HepG2 (cell line): ENCODE results near the gene IRX2. TPM values are rescaled to one million over a fixed set of nuclear protein-coding genes. Genes with fewer than 3 reads are reported as not detected.

Source experiments
- ATAC-seq: fragments of 200-7000 bp; cut with Tn5 transposase; 3 replicates; pipeline ENCODE4 v1.9.1; 2020; ENCODE audit warnings: mild to moderate bottlenecking, moderate library complexity
- BruUV-seq: library from RNA; stranded (reverse); fragments of 400-500 nt; replicated peaks from 2 replicates; lab custom pipeline; 2021; lab: Mats Ljungman, UMichigan
- CTCF ChIA-PET: fragments of 300-600 bp; formaldehyde crosslinking; extraction: SDS; loops from one replicate; lab custom pipeline; 2021; ENCODE audit warnings: low total read pairs, inconsistent platforms, low intra/inter-chr PET ratio; lab: Yijun Ruan, JAX
- POLR2A ChIA-PET: fragments of 350-600 bp; sonication (Branson Sonifier 250); formaldehyde crosslinking; loops from one replicate; lab custom pipeline; 2020; ENCODE audit warnings: antibody characterized with exemption, inconsistent platforms; lab: Yijun Ruan, JAX
- DNase-seq: peaks from one replicate; pipeline ENCODE4 v3.0.0-alpha.2; 2015; ENCODE audit warnings: low spot score
- FAIRE-seq: peaks from 3 replicates; lab custom pipeline; 2011; peaks lifted over from hg19 to GRCh38; lab: Jason Lieb, UNC
- H2AFZ ChIP-seq: one replicate; pipeline ENCODE4 v1.6.1; 2011; ENCODE audit warnings: low read length, inconsistent platforms
- H3K27ac ChIP-seq: fragments of 300-600 bp; 3 replicates; pipeline ENCODE4 v1.8.0; 2011; ENCODE audit warnings: mixed run types, mild to moderate bottlenecking, mixed read lengths, low read length, inconsistent platforms; ENCODE audit not compliant: insufficient read depth; ENCODE audit errors: extremely low read length
- H3K27me3 ChIP-seq, 2 experiments: fragments of 200-600 bp in 1 of 2; 2 replicates in 1 of 2; 3 replicates in 1 of 2; pipeline versions ENCODE4 v1.6.0 to v1.8.0; 2011; ENCODE audit warnings: low read length in 2 of 2, mild to moderate bottlenecking in 2 of 2, moderate library complexity in 2 of 2, inconsistent platforms in 1 of 2; ENCODE audit not compliant: insufficient read depth in 2 of 2, control insufficient read depth in 1 of 2
- H3K36me3 ChIP-seq, 2 experiments: fragments of 200-600 bp in 1 of 2; replicated peaks in 1 of 2; 2 replicates in 1 of 2; 3 replicates in 1 of 2; pipeline versions ENCODE4 v1.5.1 to v1.8.0; 2011; ENCODE audit warnings: low read length in 2 of 2, inconsistent platforms in 1 of 2; ENCODE audit not compliant: insufficient read depth in 2 of 2, control insufficient read depth in 1 of 2
- H3K4me1 ChIP-seq: 2 replicates; pipeline ENCODE4 v1.5.1; 2012; ENCODE audit warnings: low read length, inconsistent platforms; ENCODE audit not compliant: insufficient read depth
- H3K4me2 ChIP-seq: 2 replicates; pipeline ENCODE4 v1.6.0; 2011; ENCODE audit warnings: low read depth, low read length, inconsistent platforms
- H3K4me3 ChIP-seq, 3 experiments: fragments of 200-600 bp in 1 of 3; sonication (generic), shearing (Covaris generic) in 1 of 3; replicated peaks in 1 of 3; 2 replicates each; pipeline ENCODE4 v1.5.1; 2011 to 2016; ENCODE audit warnings: low read length in 3 of 3, inconsistent platforms in 2 of 3, low read depth in 2 of 3, mild to moderate bottlenecking in 2 of 3, control low read depth in 1 of 3, mixed read lengths in 1 of 3; ENCODE audit not compliant: insufficient read depth in 1 of 3
- H3K79me2 ChIP-seq: one replicate; pipeline ENCODE4 v1.6.1; 2011; ENCODE audit warnings: low read length, inconsistent platforms; ENCODE audit not compliant: insufficient read depth
- H3K9ac ChIP-seq: 2 replicates; pipeline ENCODE4 v1.6.0; 2011; ENCODE audit warnings: mild to moderate bottlenecking, low read depth, low read length, inconsistent platforms; ENCODE audit not compliant: insufficient read depth
- H3K9me3 ChIP-seq: 2 replicates; pipeline ENCODE4 v1.5.1; 2012; ENCODE audit warnings: mild to moderate bottlenecking, low read length
- H4K20me1 ChIP-seq: 2 replicates; pipeline ENCODE4 v1.6.0; 2011; ENCODE audit warnings: inconsistent platforms, mild to moderate bottlenecking, low read length, moderate library complexity; ENCODE audit not compliant: insufficient read depth
- BRF2 ChIP-seq: sonication (generic); formaldehyde crosslinking; IDR thresholded peaks from 2 replicates; pipeline ENCODE4 v1.8.1; 2022; ENCODE audit warnings: mild to moderate bottlenecking, missing genetic modification reagents
- CTCF ChIP-seq: sonication (generic); formaldehyde crosslinking; IDR thresholded peaks from 2 replicates; pipeline ENCODE4 v1.5.0; 2020; ENCODE audit warnings: mild to moderate bottlenecking, missing genetic modification reagents, moderate library complexity
- EZH2 ChIP-seq: conservative IDR thresholded peaks from 2 replicates; pipeline ENCODE4 v1.6.1; 2012; ENCODE audit warnings: mild to moderate bottlenecking, low read depth, low read length, moderate library complexity
- KDM1A ChIP-seq: IDR thresholded peaks from 2 replicates; pipeline ENCODE4 v1.6.1; 2016; ENCODE audit warnings: missing compliant biosample characterization
- KDM3A ChIP-seq: IDR thresholded peaks from 2 replicates; pipeline ENCODE4 v1.6.1; 2018; ENCODE audit warnings: low read depth, missing compliant biosample characterization
- MTA3 ChIP-seq: sonication (generic); formaldehyde crosslinking; IDR thresholded peaks from 2 replicates; pipeline ENCODE4 v1.4.0; 2020; ENCODE audit warnings: missing genetic modification reagents
- MXD4 ChIP-seq: IDR thresholded peaks from 2 replicates; pipeline ENCODE4 v1.6.1; 2016; ENCODE audit warnings: mild to moderate bottlenecking, missing biosample characterization, missing genetic modification reagents
- NCOA2 ChIP-seq: sonication (generic); formaldehyde crosslinking; IDR thresholded peaks from 2 replicates; pipeline ENCODE4 v1.8.0; 2022; ENCODE audit warnings: inconsistent platforms
- NFYC ChIP-seq: IDR thresholded peaks from 2 replicates; pipeline ENCODE4 v1.6.1; 2016; ENCODE audit warnings: missing genetic modification reagents, missing compliant biosample characterization
- PTBP1 ChIP-seq: fragments of 200-400 bp; formaldehyde crosslinking; IDR thresholded peaks from 2 replicates; pipeline ENCODE4 v1.6.1; 2018; ENCODE audit warnings: low read length, low read depth; ENCODE audit not compliant: poor library complexity, severe bottlenecking
- SALL2 ChIP-seq: sonication (generic); formaldehyde crosslinking; IDR thresholded peaks from 2 replicates; pipeline ENCODE4 v1.8.1; 2023; ENCODE audit warnings: mild to moderate bottlenecking, missing genetic modification reagents, inconsistent platforms
- TAF15 ChIP-seq: fragments of 200-400 bp; formaldehyde crosslinking; IDR thresholded peaks from one replicate; pipeline ENCODE4 v1.6.1; 2018; ENCODE audit warnings: mild to moderate bottlenecking, low read depth, low read length; ENCODE audit not compliant: poor library complexity, severe bottlenecking
- ZNF280D ChIP-seq: sonication (generic); formaldehyde crosslinking; IDR thresholded peaks from 2 replicates; pipeline ENCODE4 v1.5.1; 2020; ENCODE audit warnings: mild to moderate bottlenecking, missing genetic modification reagents
- ZNF468 ChIP-seq: sonication (generic); formaldehyde crosslinking; IDR thresholded peaks from 2 replicates; pipeline ENCODE4 v1.8.0; 2022; ENCODE audit warnings: mild to moderate bottlenecking, moderate library complexity, missing genetic modification reagents
- ZNF547 ChIP-seq: sonication (generic); formaldehyde crosslinking; IDR thresholded peaks from 2 replicates; pipeline ENCODE4 v1.5.1; 2020; ENCODE audit warnings: mild to moderate bottlenecking, missing genetic modification reagents
- ZNF552 ChIP-seq: sonication (generic); formaldehyde crosslinking; IDR thresholded peaks from 2 replicates; pipeline ENCODE4 v1.9.0; 2022; ENCODE audit warnings: missing genetic modification reagents, mild to moderate bottlenecking, borderline replicate concordance
- ZNF629 ChIP-seq: sonication (generic); formaldehyde crosslinking; conservative IDR thresholded peaks from 2 replicates; pipeline ENCODE4 v1.5.0; 2020; ENCODE audit warnings: missing genetic modification reagents
- ZNF709 ChIP-seq: sonication (generic); formaldehyde crosslinking; IDR thresholded peaks from 2 replicates; pipeline ENCODE4 v1.5.0; 2020; ENCODE audit warnings: mild to moderate bottlenecking, missing genetic modification reagents
- WGBS: methylation state at CpG from one replicate; pipeline ENCODE4 v1.1.6; 2017; ENCODE audit warnings: low lambda C conversion rate; 5-methylcytosine and 5-hydroxymethylcytosine counted together
- in situ Hi-C: cut with HindIII; loops from 2 replicates; pipeline ENCODE4 v1.10.0; 2017; ENCODE audit warnings: low pct_unique_long_range_greater_than_20kb; ENCODE audit not compliant: extremely low pct_ligation_motif_present
- intact Hi-C: fragments of 100-400 bp; cut with micrococcal nuclease; formaldehyde crosslinking; loops from one replicate; pipeline ENCODE4 v1.10.0; 2022; ENCODE audit not compliant: unreplicated experiment
- polyA plus RNA-seq, 8 experiments: library from polyadenylated mRNA; depleted of rRNA in 3 of 8; stranded (reverse) in 7 of 8; unstranded in 1 of 8; fragments of >200 nt; fragmentation: Illumina TruSeq in 4 of 8; extraction: Trizol in 4 of 8; gene quantifications; 2 replicates each; pipeline versions ENCODE4 v1.2.1 to v1.2.3, GENCODE V29; 2011 to 2016; ENCODE audit warnings: low read depth in 4 of 8, missing spikeins in 1 of 8, mixed read lengths in 1 of 8; ENCODE audit not compliant: insufficient read depth in 1 of 8
- total RNA-seq, 5 experiments: library from RNA; depleted of rRNA; stranded (reverse); fragments of >200 nt; fragmentation: Illumina TruSeq; extraction: Trizol; gene quantifications; 2 replicates each; pipeline ENCODE4 v1.2.3, GENCODE V29; 2016; ENCODE audit warnings: low read depth in 1 of 5

The IRX2 gene
- total and polyA plus RNA-seq, 2 of the 13 experiments (the other 11 are each of a cell fraction or from before 2014, with no cell fraction given): not detected

- Histone ChIP-seq H3K4me2 (no peak overlapping the region), H3K4me1 (0 out of 2 replicates have a peak, but pooled peaks cover 5% of the 10 kb centered on the region), H4K20me1 (no peaks in the 10 kb centered on the region), H3K36me3 (no peaks in the 10 kb centered on the region), H3K9ac (no peak overlapping the region), H2AFZ (no peak overlapping the region), H3K9me3 (no peaks in the 10 kb centered on the region), H3K4me3 (no peak overlapping the region), H3K79me2 (no peaks in the 10 kb centered on the region), H3K27ac (no peak overlapping the region), H3K27me3 (peaks cover 3 to 49% of the 10 kb centered on the region in 2 experiments; a peak in 4 of 5 replicates)
- FAIRE-seq: no peak
- WGBS: 58% methylated on average over 12 of the region's 12 CpGs
- BruUV-seq: no TSS peak
- DNase-seq: no peak
- no peak for ATAC-seq
- TF ChIP-seq ZNF547 (CRISPR knock-in tag): no peak
- no peak for TF ChIP-seq ZNF629
- no peak for TF ChIP-seq CTCF (CRISPR knock-in tag)
- TF ChIP-seq NFYC (CRISPR knock-in tag): no peak
- no peak for TF ChIP-seq ZNF280D (CRISPR knock-in tag)
- TF ChIP-seq ZNF709 (CRISPR knock-in tag): no peak
- no peak for TF ChIP-seq TAF15
- no peak for TF ChIP-seq KDM3A (CRISPR knock-in tag)
- no peak for TF ChIP-seq KDM1A
- no peak for TF ChIP-seq ZNF552
- TF ChIP-seq NCOA2 (CRISPR knock-in tag): no peak
- no peak for TF ChIP-seq BRF2
- TF ChIP-seq MXD4 (CRISPR knock-in tag): no peak
- no peak for TF ChIP-seq MTA3 (CRISPR knock-in tag)
- no peak for TF ChIP-seq ZNF468 (CRISPR knock-in tag)
- TF ChIP-seq EZH2: no peak
- TF ChIP-seq PTBP1: no peak
- TF ChIP-seq SALL2: no peak
- POLR2A ChIA-PET: no interaction called here
- in situ Hi-C loops: no loop called here
- CTCF ChIA-PET: no interaction called here
- intact Hi-C loops: no loop called here
These were observed 47.9 kb downstream of the IRX2 start for GRCh38 chr5:2703615-2704014.
